Measurements from ENCODE around the gene GRID1. TPM values are rescaled to one million over a fixed set of nuclear protein-coding genes. Genes with fewer than 3 reads are reported as not detected.

The GRID1 gene
- total RNA-seq, 3 donors from 2014 or later: 2.3 to 8.5 (median 5.9) TPM

DNA sequence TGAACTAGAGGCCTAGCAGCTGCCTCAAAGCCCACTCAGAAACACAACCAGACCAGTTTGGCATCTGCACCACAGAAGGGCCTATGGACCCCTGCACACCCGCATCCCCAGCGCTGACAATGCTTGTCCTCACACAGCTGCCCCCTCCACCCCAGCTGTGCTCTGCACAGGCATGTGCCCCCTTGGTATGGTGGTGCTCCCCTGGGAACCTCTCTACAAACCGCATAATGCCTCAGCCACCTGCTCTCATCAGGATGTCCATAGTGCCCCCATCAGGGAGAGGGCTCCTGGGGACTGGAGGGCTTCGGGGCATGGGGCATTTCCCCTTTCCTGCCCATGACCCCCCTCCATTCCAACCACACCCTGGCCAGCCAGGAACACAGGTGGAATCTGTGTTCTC lies 347.5 kb downstream of the GRID1 start:
- DNase-seq (ENCODE audit: low spot score in 2 of 2): no peak
- H3K27ac ChIP-seq: no peak overlapping the region
- intact Hi-C loops (cut with DNase I; ENCODE audit: low total_unique reads): loop anchor here (10.0 kb wide), 1 partner anchor 1334 kb away; no protein-coding TSS in a partner anchor
- no peak for TF ChIP-seq CTCF (IDR thresholded peaks at IDR 0.05)
- no peak for TF ChIP-seq POLR2AphosphoS5 (IDR thresholded peaks at IDR 0.05)
- no peak for TF ChIP-seq POLR2A (IDR thresholded peaks at IDR 0.05)
- H3K4me1 ChIP-seq: no peaks in the 10 kb centered on the region
- H3K9me3 ChIP-seq: no peaks in the 10 kb centered on the region
- H3K27me3 ChIP-seq: no peaks in the 10 kb centered on the region
- no peak overlapping the region for H3K4me3 ChIP-seq
- H3K36me3 ChIP-seq: no peaks in the 10 kb centered on the region

- DNase-seq (ENCODE audit: low spot score in 2 of 2): no peak
- no peaks in the 10 kb centered on the region for H3K4me1 ChIP-seq
- intact Hi-C loops (cut with DNase I; ENCODE audit: low total_unique reads): loop anchor here (10.0 kb wide), 1 partner anchor 1334 kb away; no protein-coding TSS in a partner anchor
- no peaks in the 10 kb centered on the region for H3K27me3 ChIP-seq
- H3K36me3 ChIP-seq: no peaks in the 10 kb centered on the region
- no peak overlapping the region for H3K27ac ChIP-seq
- TF ChIP-seq POLR2AphosphoS5 (IDR thresholded peaks at IDR 0.05): no peak
- TF ChIP-seq CTCF (IDR thresholded peaks at IDR 0.05): no peak
- no peak for TF ChIP-seq POLR2A (IDR thresholded peaks at IDR 0.05)
- no peak overlapping the region for H3K4me3 ChIP-seq
- no peaks in the 10 kb centered on the region for H3K9me3 ChIP-seq
Observed at GRCh38 chr10:86018735-86019058, 347.9 kb downstream of the GRID1 start.

DNA sequence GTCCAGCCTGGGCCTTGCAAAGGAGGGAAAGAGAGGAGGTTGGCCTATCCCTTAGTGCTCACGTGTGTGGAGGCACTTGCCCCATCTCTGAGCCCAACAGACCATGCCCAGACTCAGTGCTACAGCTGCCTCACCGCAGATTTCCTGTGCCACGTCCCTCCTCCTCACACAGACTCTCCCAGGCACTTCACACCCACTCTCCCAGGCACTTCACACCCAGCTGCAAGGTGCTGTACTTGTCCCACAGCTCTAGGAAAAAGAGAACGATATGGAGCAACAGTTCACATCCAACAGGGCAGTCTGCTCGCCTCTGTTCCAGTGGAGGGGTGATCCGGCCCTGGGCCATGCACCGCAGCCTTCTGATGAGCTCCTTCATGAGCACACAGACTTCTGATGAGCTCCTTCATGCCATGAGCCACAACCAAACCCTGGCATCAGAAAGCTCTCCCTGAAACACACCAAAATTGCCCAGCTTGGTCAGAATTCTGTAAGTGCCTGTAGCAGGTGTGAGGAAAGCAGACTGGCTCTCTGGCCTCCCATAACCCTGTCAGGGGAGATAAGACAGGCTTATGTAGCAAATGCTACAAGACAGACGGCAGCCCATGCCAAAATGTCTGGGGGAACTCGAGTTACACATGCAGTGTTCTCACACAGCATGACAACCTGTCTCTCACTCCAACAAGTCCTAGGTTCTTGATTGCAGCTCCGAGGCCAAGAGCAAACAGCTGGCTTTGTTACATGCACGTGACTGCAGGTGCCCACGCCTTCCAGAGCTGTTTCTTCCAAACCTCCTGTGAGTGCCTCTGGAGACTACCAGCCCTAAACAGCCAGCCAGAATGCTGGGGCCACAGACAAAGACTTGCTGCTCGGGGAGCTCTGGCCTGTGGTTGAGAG lies 348.5 kb downstream of the GRID1 start:
- TF ChIP-seq CTCF (IDR thresholded peaks at IDR 0.05) (no peak), POLR2A (IDR thresholded peaks at IDR 0.05) (no peak), POLR2AphosphoS5 (IDR thresholded peaks at IDR 0.05) (no peak)
- no peak for DNase-seq (ENCODE audit: low spot score in 2 of 2)
- Histone ChIP-seq H3K36me3 (no peaks in the 10 kb centered on the region), H3K9me3 (no peaks in the 10 kb centered on the region), H3K27me3 (no peaks in the 10 kb centered on the region), H3K4me1 (no peaks in the 10 kb centered on the region), H3K27ac (no peak overlapping the region), H3K4me3 (no peak overlapping the region)
- intact Hi-C loops (cut with DNase I; ENCODE audit: low total_unique reads): loop anchor here (10.0 kb wide), 1 partner anchor 1333 kb away; no protein-coding TSS in a partner anchor

DNA sequence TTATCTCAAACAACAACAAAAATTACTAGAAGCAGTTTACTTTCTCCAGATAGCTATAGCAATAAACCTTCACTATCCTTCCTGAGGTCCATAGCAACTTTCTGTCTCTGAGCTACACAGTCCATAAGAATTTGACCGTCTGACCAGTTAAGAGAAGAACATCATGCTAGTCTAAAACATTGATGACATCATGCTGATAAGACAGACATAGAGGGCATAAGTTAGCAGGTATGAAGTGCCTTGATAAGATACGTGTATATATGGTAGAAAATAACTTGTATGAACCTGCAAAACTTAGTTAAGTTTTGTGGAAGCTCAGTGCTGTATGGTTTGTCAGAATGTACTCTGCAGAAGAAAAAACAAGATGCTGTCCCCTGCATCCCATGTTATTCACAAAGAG lies 353.0 kb downstream of the GRID1 start:
- intact Hi-C loops (cut with DNase I; ENCODE audit: low total_unique reads): loop anchor here (10.0 kb wide), 1 partner anchor 1329 kb away; no protein-coding TSS in a partner anchor
- no peaks in the 10 kb centered on the region for H3K4me1 ChIP-seq
- H3K36me3 ChIP-seq: no peaks in the 10 kb centered on the region
- TF ChIP-seq CTCF (IDR thresholded peaks at IDR 0.05): no peak
- no peak for TF ChIP-seq POLR2AphosphoS5 (IDR thresholded peaks at IDR 0.05)
- no peak for TF ChIP-seq POLR2A (IDR thresholded peaks at IDR 0.05)
- DNase-seq (ENCODE audit: low spot score in 2 of 2): no peak
- H3K4me3 ChIP-seq: no peak overlapping the region
- H3K9me3 ChIP-seq: no peaks in the 10 kb centered on the region
- no peak overlapping the region for H3K27ac ChIP-seq
- H3K27me3 ChIP-seq: no peaks in the 10 kb centered on the region

GRCh38 chr10:86007171-86007570 lies 359.4 kb downstream of the GRID1 start:
- Histone ChIP-seq H3K4me1 (no peaks in the 10 kb centered on the region), H3K36me3 (no peaks in the 10 kb centered on the region), H3K4me3 (no peak overlapping the region), H3K27ac (no peak overlapping the region), H3K9me3 (no peaks in the 10 kb centered on the region), H3K27me3 (no peaks in the 10 kb centered on the region)
- intact Hi-C loops (cut with DNase I; ENCODE audit: low total_unique reads): no loop called here
- TF ChIP-seq POLR2A (IDR thresholded peaks at IDR 0.05) (no peak), POLR2AphosphoS5 (IDR thresholded peaks at IDR 0.05) (no peak), CTCF (IDR thresholded peaks at IDR 0.05) (no peak)
- no peak for DNase-seq (ENCODE audit: low spot score in 2 of 2)

Measured in breast epithelium (tissue), 4 donors.